A673 (cell line): ENCODE measurements around the gene CHST9. TPM values are rescaled to one million over a fixed set of nuclear protein-coding genes. Genes with fewer than 3 reads are reported as not detected.

Experiments used
- BruUV-seq: library from RNA; stranded (reverse); fragments of 400-500 nt; replicated peaks from 2 replicates; lab custom pipeline; 2021; lab: Mats Ljungman, UMichigan
- CTCF ChIA-PET: fragments of 300-600 bp; sonication (Branson Sonifier 250); formaldehyde crosslinking; loops from one replicate; lab custom pipeline; 2022; ENCODE audit warnings: antibody characterized with exemption; lab: Charles Lee
- POLR2A ChIA-PET: fragments of 300-600 bp; sonication (Branson Sonifier 250); formaldehyde crosslinking; loops from one replicate; lab custom pipeline; 2022; ENCODE audit warnings: antibody characterized with exemption; ENCODE audit not compliant: low non-redundant PET; lab: Charles Lee
- DNase-seq: peaks from one replicate; pipeline ENCODE4 v3.0.0-alpha.2; 2015; ENCODE audit warnings: low spot score
- H3K27ac ChIP-seq: fragments of 200-600 bp; sonication (generic); 2 replicates; pipeline ENCODE4 v1.5.1; 2016; ENCODE audit warnings: mixed run types, low read depth, mild to moderate bottlenecking, mixed read lengths, antibody characterized with exemption, low read length; ENCODE audit not compliant: poor library complexity, severe bottlenecking
- H3K27me3 ChIP-seq: fragments of 200-600 bp; sonication (generic); replicated peaks from 2 replicates; pipeline ENCODE4 v1.6.1; 2017; ENCODE audit warnings: mixed run types, low read depth, mild to moderate bottlenecking, mixed read lengths, antibody characterized with exemption, low read length; ENCODE audit not compliant: insufficient read depth, poor library complexity
- H3K36me3 ChIP-seq: fragments of 200-600 bp; sonication (generic); 2 replicates; pipeline ENCODE4 v1.6.1; 2016; ENCODE audit warnings: mixed run types, mild to moderate bottlenecking, mixed read lengths, antibody characterized with exemption, low read length; ENCODE audit not compliant: insufficient read depth, poor library complexity, severe bottlenecking
- H3K4me1 ChIP-seq: fragments of 200-600 bp; sonication (generic); 2 replicates; pipeline ENCODE4 v1.6.1; 2017; ENCODE audit warnings: mixed run types, mild to moderate bottlenecking, mixed read lengths, antibody characterized with exemption, low read length; ENCODE audit not compliant: insufficient read depth, poor library complexity, severe bottlenecking
- H3K4me3 ChIP-seq: fragments of 200-600 bp; sonication (generic); 2 replicates; pipeline ENCODE4 v1.5.1; 2016; ENCODE audit warnings: low read depth, mixed run types, mild to moderate bottlenecking, mixed read lengths, low read length; ENCODE audit not compliant: poor library complexity, severe bottlenecking
- H3K9me3 ChIP-seq: fragments of 200-600 bp; sonication (generic); 2 replicates; pipeline ENCODE4 v1.6.1; 2016; ENCODE audit warnings: mixed run types, low read depth, mild to moderate bottlenecking, mixed read lengths, antibody characterized with exemption, low read length; ENCODE audit not compliant: poor library complexity, severe bottlenecking
- CTCF ChIP-seq: fragments of 300-800, 200-600 bp; sonication (generic); conservative IDR thresholded peaks from 2 replicates; pipeline ENCODE4 v1.5.1; 2017; ENCODE audit warnings: low read depth, mild to moderate bottlenecking, antibody characterized with exemption, low read length, moderate library complexity, mixed read lengths
- EZH2 ChIP-seq: fragments of 200-600 bp; sonication (generic); IDR thresholded peaks from 2 replicates; pipeline ENCODE4 v1.6.1; 2017; ENCODE audit warnings: borderline replicate concordance, low read depth, mild to moderate bottlenecking, mixed read lengths, antibody characterized with exemption, low read length; ENCODE audit not compliant: poor library complexity, severe bottlenecking
- intact Hi-C: fragments of 100-400 bp; cut with micrococcal nuclease; formaldehyde crosslinking; loops from one replicate; pipeline ENCODE4 v1.10.0; 2022; ENCODE audit not compliant: unreplicated experiment
- total RNA-seq: library from RNA; stranded (reverse); gene quantifications from 2 replicates; pipeline ENCODE4 v1.2.3, GENCODE V29; 2021

Gene CHST9
- total RNA-seq, 1 experiment from 2014 or later, result not detected

- no peaks in the 10 kb centered on the region for H3K9me3 ChIP-seq
- no peaks in the 10 kb centered on the region for H3K4me1 ChIP-seq
- ChIA-PET CTCF (no interaction called here), POLR2A (interaction anchor here (0.6 kb wide), 1 partner anchor 1834 kb away, joined by 3 read pairs; no protein-coding TSS in a partner anchor)
- H3K27ac ChIP-seq, result no peak overlapping the region
- no peaks in the 10 kb centered on the region for H3K36me3 ChIP-seq
- intact Hi-C loops, result no loop called here
- H3K4me3 ChIP-seq, result no peak overlapping the region
- no peaks in the 10 kb centered on the region for H3K27me3 ChIP-seq
- no peak for TF ChIP-seq CTCF
- BruUV-seq, result no TSS peak
- no peak for DNase-seq
Measured at GRCh38 chr18:27211569-27211968, 26.5 kb upstream of the CHST9 start.

- DNase-seq, result no peak
- TF ChIP-seq CTCF (no peak), EZH2 (no peak)
- Histone ChIP-seq H3K27ac (no peak overlapping the region), H3K9me3 (no peaks in the 10 kb centered on the region), H3K27me3 (no peaks in the 10 kb centered on the region), H3K4me3 (no peak overlapping the region), H3K4me1 (no peaks in the 10 kb centered on the region), H3K36me3 (no peaks in the 10 kb centered on the region)
- CTCF ChIA-PET, result no interaction called here
- intact Hi-C loops, result no loop called here
- POLR2A ChIA-PET, result no interaction called here
- no TSS peak for BruUV-seq
Measured at GRCh38 chr18:27206411-27206810, 21.3 kb upstream of the CHST9 start.

GRCh38 chr18:27202741-27203140, 17.6 kb upstream of the CHST9 start:
- H3K36me3 ChIP-seq, result no peaks in the 10 kb centered on the region
- POLR2A ChIA-PET, result no interaction called here
- no peak for TF ChIP-seq CTCF
- no peak for TF ChIP-seq EZH2
- intact Hi-C loops, result no loop called here
- H3K4me3 ChIP-seq, result no peak overlapping the region
- no peaks in the 10 kb centered on the region for H3K9me3 ChIP-seq
- CTCF ChIA-PET, result no interaction called here
- no peaks in the 10 kb centered on the region for H3K4me1 ChIP-seq
- no peaks in the 10 kb centered on the region for H3K27me3 ChIP-seq
- BruUV-seq, result no TSS peak
- DNase-seq, result no peak
- no peak overlapping the region for H3K27ac ChIP-seq
